Measurements from ENCODE around the gene CHST14. TPM values are rescaled to one million over a fixed set of nuclear protein-coding genes. Genes with fewer than 3 reads are reported as not detected.

CHST14 gene
- total and polyA plus RNA-seq, 2 donors from 2014 or later, result 11.9 to 14.3 TPM

DNA sequence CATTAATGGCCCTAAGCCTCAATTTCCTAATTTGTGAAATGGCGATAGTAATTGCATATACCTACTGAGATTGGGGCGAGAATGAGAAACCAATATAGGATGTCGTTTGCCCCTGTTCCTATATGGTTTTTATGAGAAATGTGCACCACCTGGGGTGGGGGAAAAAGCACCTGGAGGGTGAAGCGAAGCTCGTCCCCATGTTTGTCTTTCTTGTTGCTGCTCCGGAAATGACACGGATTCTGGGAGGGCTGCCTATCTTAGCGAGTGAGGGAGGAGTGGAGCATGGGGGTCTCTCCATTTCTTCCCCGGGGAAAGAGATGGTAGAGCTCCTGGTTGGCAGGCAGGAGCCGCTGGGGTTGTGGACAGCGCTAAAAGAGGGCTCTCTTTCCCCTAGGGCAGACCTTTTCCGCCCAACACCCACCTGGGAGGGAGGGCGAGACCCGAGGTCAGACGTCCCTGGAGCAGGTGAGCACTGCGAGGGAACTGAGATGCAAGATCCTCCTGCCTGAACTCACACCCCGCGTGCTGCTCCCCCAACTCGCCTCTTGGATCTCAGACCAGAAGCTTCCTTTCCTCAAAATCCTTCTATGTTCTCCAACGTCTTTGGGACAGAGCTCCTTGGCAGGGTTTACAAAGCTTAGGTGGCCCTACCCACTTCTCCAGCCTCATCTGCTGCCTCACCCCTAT, 35.6 kb upstream of the CHST14 start:
- no peak overlapping the region for H3K4me3 ChIP-seq (ENCODE audit: low read length in 3 of 3)
- no peak overlapping the region for H3K27ac ChIP-seq (ENCODE audit: low read depth in 2 of 2, low read length in 2 of 2)
- no peak for FAIRE-seq
- intact Hi-C loops (cut with DNase I), result no loop called here
- DNase-seq, result peak in 1 of 5 donors; percentile 54
- TF ChIP-seq, protein P1, sequence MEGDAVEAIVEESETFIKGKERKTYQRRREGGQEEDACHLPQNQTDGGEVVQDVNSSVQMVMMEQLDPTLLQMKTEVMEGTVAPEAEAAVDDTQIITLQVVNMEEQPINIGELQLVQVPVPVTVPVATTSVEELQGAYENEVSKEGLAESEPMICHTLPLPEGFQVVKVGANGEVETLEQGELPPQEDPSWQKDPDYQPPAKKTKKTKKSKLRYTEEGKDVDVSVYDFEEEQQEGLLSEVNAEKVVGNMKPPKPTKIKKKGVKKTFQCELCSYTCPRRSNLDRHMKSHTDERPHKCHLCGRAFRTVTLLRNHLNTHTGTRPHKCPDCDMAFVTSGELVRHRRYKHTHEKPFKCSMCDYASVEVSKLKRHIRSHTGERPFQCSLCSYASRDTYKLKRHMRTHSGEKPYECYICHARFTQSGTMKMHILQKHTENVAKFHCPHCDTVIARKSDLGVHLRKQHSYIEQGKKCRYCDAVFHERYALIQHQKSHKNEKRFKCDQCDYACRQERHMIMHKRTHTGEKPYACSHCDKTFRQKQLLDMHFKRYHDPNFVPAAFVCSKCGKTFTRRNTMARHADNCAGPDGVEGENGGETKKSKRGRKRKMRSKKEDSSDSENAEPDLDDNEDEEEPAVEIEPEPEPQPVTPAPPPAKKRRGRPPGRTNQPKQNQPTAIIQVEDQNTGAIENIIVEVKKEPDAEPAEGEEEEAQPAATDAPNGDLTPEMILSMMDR (IDR thresholded peaks at IDR 0.05; ENCODE audit: borderline replicate concordance, extremely low read depth, insufficient read depth), result no peak
- H3K4me1 ChIP-seq (ENCODE audit: control insufficient read depth in 2 of 3, insufficient read depth in 2 of 3, low read depth in 1 of 3, low read length in 3 of 3), result peaks cover 0 to 21% (median 0%) of the 10 kb centered on the region in 3 donors
- peaks cover 9% of the 10 kb centered on the region for H3K27me3 ChIP-seq (ENCODE audit: control insufficient read depth, insufficient read depth, low read length)
- H3K9ac ChIP-seq (ENCODE audit: low read length in 3 of 3), result no peak overlapping the region
- H3K9me3 ChIP-seq (ENCODE audit: control insufficient read depth in 2 of 3, insufficient read depth in 1 of 3, low read length in 3 of 3), result no peaks in the 10 kb centered on the region
- no peaks in the 10 kb centered on the region for H3K36me3 ChIP-seq (ENCODE audit: control insufficient read depth in 2 of 3, insufficient read depth in 3 of 3, low read length in 3 of 3)

DNA sequence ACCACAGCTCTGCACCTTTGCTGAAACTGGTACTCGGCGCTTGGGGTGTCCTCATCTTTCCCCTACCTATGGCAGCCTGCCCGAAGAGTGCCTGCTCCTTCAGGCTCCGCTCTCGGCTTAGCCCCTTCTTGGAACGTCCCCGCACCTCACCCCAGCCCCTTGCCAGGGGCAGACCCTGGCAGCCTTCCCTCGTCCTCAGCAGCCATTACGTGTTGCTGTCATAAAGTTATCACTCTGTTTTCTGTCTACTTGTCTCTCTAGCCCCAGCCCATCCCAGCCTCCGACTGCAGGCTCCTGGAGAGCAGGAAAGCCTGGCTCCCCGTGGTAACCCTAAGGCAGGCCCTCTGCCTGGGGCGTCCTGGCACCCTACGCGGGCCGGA, 35.1 kb upstream of the CHST14 start:
- Histone ChIP-seq H3K4me3 (ENCODE audit: low read length in 3 of 3) (peak overlapping the region in 1 of 3 donors; percentile 43), H3K27ac (ENCODE audit: low read depth in 2 of 2, low read length in 2 of 2) (no peak overlapping the region), H3K4me1 (ENCODE audit: control insufficient read depth in 2 of 3, insufficient read depth in 2 of 3, low read depth in 1 of 3, low read length in 3 of 3) (peaks cover 0 to 21% (median 0%) of the 10 kb centered on the region in 3 donors), H3K9me3 (ENCODE audit: control insufficient read depth in 2 of 3, insufficient read depth in 1 of 3, low read length in 3 of 3) (no peaks in the 10 kb centered on the region), H3K27me3 (ENCODE audit: control insufficient read depth, insufficient read depth, low read length) (peaks cover 9% of the 10 kb centered on the region), H3K9ac (ENCODE audit: low read length in 3 of 3) (no peak overlapping the region), H3K36me3 (ENCODE audit: control insufficient read depth in 2 of 3, insufficient read depth in 3 of 3, low read length in 3 of 3) (no peaks in the 10 kb centered on the region)
- DNase-seq (peak in 2 of 5 donors; percentile 13 to 66), FAIRE-seq (no peak)
- TF ChIP-seq, protein P1 (IDR thresholded peaks at IDR 0.05; ENCODE audit: borderline replicate concordance, extremely low read depth, insufficient read depth), result no peak
- intact Hi-C loops (cut with DNase I), result no loop called here

DNA sequence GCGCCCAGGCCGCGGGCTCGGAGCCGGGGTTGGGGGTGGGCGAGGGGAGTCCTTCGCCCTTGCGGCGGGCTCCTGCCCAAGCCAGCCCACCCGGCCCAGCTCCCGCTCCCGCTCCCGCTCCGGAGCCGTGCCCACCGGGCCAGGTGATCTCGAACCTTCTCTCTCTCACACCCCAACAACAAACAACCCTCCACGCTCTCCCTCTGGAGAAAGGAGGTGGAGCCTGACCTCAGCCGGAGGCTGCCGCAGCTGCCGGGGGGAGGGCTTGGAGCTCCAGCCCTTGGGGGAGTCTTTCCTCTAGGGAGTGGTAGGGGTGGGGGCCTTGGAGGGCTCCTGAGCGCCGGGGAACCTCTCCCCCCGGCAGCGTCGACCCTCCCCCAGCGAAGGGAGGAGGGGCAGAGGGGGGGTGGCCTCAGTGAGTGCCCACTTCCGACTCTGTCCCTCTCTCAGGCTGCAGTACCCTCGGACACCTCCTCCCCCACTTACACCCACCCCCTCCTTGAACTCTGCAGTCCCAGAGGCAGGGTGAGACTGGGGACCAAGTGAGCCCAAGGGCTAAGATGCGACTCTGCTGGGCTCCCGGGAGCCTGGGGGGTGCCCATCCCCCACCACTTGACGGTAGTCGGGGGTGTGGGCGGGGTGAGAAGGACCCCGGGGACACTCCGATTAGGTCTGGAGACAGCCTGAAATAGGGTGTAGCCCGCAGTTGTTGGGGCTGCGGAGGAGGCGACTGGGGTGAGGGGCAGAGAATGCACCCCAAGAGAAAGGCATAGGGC, 34.5 kb upstream of the CHST14 start:
- H3K36me3 ChIP-seq (ENCODE audit: control insufficient read depth in 2 of 3, insufficient read depth in 3 of 3, low read length in 3 of 3), result no peaks in the 10 kb centered on the region
- H3K4me3 ChIP-seq (ENCODE audit: low read length in 3 of 3), result peak overlapping the region in 1 of 3 donors; percentile 43
- TF ChIP-seq, protein P1 (IDR thresholded peaks at IDR 0.05; ENCODE audit: borderline replicate concordance, extremely low read depth, insufficient read depth), result no peak
- H3K27me3 ChIP-seq (ENCODE audit: control insufficient read depth, insufficient read depth, low read length), result peaks cover 9% of the 10 kb centered on the region
- H3K9ac ChIP-seq (ENCODE audit: low read length in 3 of 3), result peak overlapping the region in 1 of 3 donors; percentile 10
- peak in 4 of 5 donors; percentile 47 to 81 (median 58) for DNase-seq
- H3K27ac ChIP-seq (ENCODE audit: low read depth in 2 of 2, low read length in 2 of 2), result no peak overlapping the region
- no peaks in the 10 kb centered on the region for H3K9me3 ChIP-seq (ENCODE audit: control insufficient read depth in 2 of 3, insufficient read depth in 1 of 3, low read length in 3 of 3)
- intact Hi-C loops (cut with DNase I), result no loop called here
- H3K4me1 ChIP-seq (ENCODE audit: control insufficient read depth in 2 of 3, insufficient read depth in 2 of 3, low read depth in 1 of 3, low read length in 3 of 3), result peaks cover 0 to 21% (median 0%) of the 10 kb centered on the region in 3 donors
- no peak for FAIRE-seq
